ENCODE results near the gene TMEM165. TPM values are rescaled to one million over a fixed set of nuclear protein-coding genes. Genes with fewer than 3 reads are reported as not detected.
"Not testable (repeated sequence)": the region's sequence is repeated elsewhere in the genome, so short reads cannot be mapped to it uniquely, and the experiment has no call there.

The TMEM165 gene
- total RNA-seq, 2 donors from 2014 or later = 90.5 to 308 TPM

DNA sequence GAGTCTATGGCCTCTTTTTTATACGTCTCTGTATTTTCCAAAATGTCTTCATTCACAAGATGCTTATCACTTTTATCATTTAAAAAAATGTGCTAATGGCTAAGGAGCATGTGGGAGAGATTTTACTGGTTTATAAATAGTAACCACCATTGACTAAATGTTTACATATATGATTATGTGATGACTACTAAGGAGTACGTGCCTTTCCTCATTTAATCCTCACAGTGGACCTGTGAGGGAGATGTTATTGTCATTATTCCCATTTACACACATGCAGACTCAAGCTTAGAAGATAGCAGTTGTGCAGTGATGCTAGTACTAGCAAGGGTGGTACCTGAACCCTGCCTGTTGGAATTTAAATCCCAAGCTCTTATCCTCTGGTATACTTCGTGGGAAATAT, 47.3 kb upstream of the TMEM165 start:
- Histone ChIP-seq H3K36me3 (replicated peaks in 1 of 2; ENCODE audit: insufficient read depth in 1 of 2, low read depth in 2 of 2) (no peaks in the 10 kb centered on the region), H3K27ac (no peak overlapping the region), H3K4me1 (peaks cover 22% of the 10 kb centered on the region), H3K4me3 (no peak overlapping the region), H3K27me3 (no peaks in the 10 kb centered on the region), H3K9me3 (no peaks in the 10 kb centered on the region)
- no peak for ATAC-seq
- 42 to 46% methylated on average over 3 of the region's 3 CpGs for WGBS, 2 donors
- intact Hi-C loops (cut with DNase I) = loop anchor here (10.0 kb wide), 1 partner anchor 46 kb away; the partner anchor contains the start of gene TMEM165
- no peak for DNase-seq
- no peak for TF ChIP-seq POLR2A (IDR thresholded peaks at IDR 0.05)
- TF ChIP-seq, protein P1, sequence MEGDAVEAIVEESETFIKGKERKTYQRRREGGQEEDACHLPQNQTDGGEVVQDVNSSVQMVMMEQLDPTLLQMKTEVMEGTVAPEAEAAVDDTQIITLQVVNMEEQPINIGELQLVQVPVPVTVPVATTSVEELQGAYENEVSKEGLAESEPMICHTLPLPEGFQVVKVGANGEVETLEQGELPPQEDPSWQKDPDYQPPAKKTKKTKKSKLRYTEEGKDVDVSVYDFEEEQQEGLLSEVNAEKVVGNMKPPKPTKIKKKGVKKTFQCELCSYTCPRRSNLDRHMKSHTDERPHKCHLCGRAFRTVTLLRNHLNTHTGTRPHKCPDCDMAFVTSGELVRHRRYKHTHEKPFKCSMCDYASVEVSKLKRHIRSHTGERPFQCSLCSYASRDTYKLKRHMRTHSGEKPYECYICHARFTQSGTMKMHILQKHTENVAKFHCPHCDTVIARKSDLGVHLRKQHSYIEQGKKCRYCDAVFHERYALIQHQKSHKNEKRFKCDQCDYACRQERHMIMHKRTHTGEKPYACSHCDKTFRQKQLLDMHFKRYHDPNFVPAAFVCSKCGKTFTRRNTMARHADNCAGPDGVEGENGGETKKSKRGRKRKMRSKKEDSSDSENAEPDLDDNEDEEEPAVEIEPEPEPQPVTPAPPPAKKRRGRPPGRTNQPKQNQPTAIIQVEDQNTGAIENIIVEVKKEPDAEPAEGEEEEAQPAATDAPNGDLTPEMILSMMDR (IDR thresholded peaks at IDR 0.05) = no peak

DNA sequence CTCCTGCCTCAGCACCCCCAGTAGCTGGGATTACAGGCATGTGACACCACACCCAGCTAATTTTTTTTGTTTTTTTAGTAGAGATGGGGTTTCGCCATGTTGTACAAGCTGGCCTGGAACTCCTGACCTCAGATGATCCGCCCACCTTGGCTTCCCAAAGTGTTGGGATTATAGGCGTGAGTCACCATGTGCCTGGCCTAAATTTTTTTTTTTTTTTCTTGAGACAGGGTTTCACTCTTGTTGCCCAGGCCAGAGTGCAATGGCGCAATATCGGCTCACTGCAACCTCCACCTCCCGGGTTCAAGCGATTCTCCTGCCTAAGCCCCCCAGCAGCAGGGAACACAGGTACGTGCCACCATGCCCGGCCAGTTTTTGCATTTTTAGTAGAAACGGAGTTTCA, 44.9 kb upstream of the TMEM165 start:
- not testable (repeated sequence) for H3K36me3 ChIP-seq (replicated peaks in 1 of 2; ENCODE audit: insufficient read depth in 1 of 2, low read depth in 2 of 2); H3K9me3 ChIP-seq; H3K4me3 ChIP-seq; H3K27ac ChIP-seq; DNase-seq; H3K27me3 ChIP-seq; ATAC-seq
- 88 to 94% methylated on average over 7 to 10 of the region's 10 CpGs for WGBS, 2 donors
- peaks cover 22% of the 10 kb centered on the region for H3K4me1 ChIP-seq
- intact Hi-C loops (cut with DNase I) = loop anchor here (10.0 kb wide), 1 partner anchor 204 kb away; no protein-coding TSS in a partner anchor

DNA sequence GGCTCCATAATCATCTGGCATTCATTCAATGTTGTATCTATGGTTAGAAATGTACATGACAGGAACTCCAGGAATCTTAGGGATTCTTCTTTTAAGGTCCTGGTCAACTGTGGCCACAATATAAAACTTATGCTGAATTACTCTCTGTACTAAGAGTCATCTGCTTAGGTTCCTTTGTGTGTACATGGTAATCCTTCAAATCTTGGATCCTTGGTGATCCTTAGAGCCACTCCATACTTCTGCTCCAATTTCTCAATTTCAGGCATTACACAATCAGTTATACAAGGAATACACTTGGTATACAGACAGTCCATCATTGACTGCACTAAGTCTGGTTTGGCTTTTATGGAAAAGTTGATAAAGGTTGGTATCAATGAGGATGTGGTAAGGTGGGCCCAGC, 43.9 kb upstream of the TMEM165 start:
- TF ChIP-seq POLR2A (IDR thresholded peaks at IDR 0.05) = no peak
- TF ChIP-seq, protein P1 (IDR thresholded peaks at IDR 0.05) = no peak
- H3K27me3 ChIP-seq = no peaks in the 10 kb centered on the region
- no peaks in the 10 kb centered on the region for H3K9me3 ChIP-seq
- no peak overlapping the region for H3K4me3 ChIP-seq
- no peak overlapping the region for H3K27ac ChIP-seq
- H3K4me1 ChIP-seq = peaks cover 20% of the 10 kb centered on the region
- no peak for DNase-seq
- intact Hi-C loops (cut with DNase I) = loop anchor here (10.0 kb wide), 1 partner anchor 203 kb away; no protein-coding TSS in a partner anchor
- H3K36me3 ChIP-seq (replicated peaks in 1 of 2; ENCODE audit: insufficient read depth in 1 of 2, low read depth in 2 of 2) = no peaks in the 10 kb centered on the region
- no peak for ATAC-seq

DNA sequence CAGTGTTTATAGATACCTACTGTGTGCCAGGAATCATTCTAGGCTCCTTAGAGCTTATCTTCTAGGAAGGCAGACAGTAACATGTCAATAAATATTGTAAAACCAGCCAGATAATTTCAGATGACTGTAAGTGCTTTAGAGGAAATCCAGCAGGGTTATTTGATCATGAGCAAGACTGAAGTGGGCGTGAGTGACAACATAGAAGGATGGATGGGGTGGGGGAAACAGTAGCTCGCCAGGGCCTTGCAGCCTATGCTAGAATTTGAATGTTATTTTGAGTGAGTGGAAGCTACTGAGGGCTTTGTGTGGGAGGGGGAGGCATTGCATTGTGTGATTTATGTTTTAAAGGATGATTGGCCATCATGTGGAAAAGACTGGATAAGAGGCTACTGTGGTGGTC, 43.0 kb upstream of the TMEM165 start:
- Histone ChIP-seq H3K27me3 (no peaks in the 10 kb centered on the region), H3K27ac (no peak overlapping the region), H3K4me3 (no peak overlapping the region), H3K36me3 (replicated peaks in 1 of 2; ENCODE audit: insufficient read depth in 1 of 2, low read depth in 2 of 2) (no peaks in the 10 kb centered on the region), H3K9me3 (no peaks in the 10 kb centered on the region), H3K4me1 (peaks cover 16% of the 10 kb centered on the region)
- ATAC-seq (no peak), DNase-seq (no peak)
- TF ChIP-seq, protein P1 (IDR thresholded peaks at IDR 0.05) = no peak
- TF ChIP-seq POLR2A (IDR thresholded peaks at IDR 0.05) = no peak
- intact Hi-C loops (cut with DNase I) = loop anchor here (10.0 kb wide), 1 partner anchor 202 kb away; no protein-coding TSS in a partner anchor
- 96 to 98% methylated on average over 2 of the region's 2 CpGs for WGBS, 2 donors

DNA sequence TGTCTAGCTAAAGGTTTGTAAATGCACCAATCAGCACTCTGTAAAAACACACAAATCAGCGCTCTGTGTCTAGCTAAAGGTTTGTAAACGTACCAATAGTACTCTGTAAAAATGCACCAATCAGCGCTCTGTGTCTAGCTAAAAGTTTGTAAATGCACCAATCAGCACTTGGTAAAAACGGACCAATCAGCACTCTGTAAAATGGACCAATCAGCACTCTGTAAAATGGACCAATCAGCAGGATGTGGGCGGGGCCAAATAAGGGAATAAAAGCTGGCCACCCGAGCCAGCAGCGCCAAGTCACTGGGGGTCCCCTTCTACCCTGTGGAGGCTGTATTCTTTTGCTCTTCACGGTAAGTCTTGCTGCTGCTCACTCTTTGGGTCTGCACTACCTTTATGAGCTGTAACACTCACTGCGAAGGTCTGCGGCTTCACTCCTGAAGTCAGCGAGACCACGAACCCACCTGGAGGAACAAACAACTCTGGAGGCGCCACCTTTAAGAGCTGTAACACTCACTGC, 42.5 kb upstream of the TMEM165 start:
- H3K27me3 ChIP-seq; H3K4me3 ChIP-seq; ATAC-seq; DNase-seq; H3K36me3 ChIP-seq (replicated peaks in 1 of 2; ENCODE audit: insufficient read depth in 1 of 2, low read depth in 2 of 2); H3K27ac ChIP-seq; H3K9me3 ChIP-seq: not testable (repeated sequence)
- 91 to 94% methylated on average over 11 to 13 of the region's 13 CpGs for WGBS, 2 donors
- peaks cover 11% of the 10 kb centered on the region for H3K4me1 ChIP-seq
- intact Hi-C loops (cut with DNase I) = loop anchor here (10.0 kb wide), 1 partner anchor 202 kb away; no protein-coding TSS in a partner anchor

DNA sequence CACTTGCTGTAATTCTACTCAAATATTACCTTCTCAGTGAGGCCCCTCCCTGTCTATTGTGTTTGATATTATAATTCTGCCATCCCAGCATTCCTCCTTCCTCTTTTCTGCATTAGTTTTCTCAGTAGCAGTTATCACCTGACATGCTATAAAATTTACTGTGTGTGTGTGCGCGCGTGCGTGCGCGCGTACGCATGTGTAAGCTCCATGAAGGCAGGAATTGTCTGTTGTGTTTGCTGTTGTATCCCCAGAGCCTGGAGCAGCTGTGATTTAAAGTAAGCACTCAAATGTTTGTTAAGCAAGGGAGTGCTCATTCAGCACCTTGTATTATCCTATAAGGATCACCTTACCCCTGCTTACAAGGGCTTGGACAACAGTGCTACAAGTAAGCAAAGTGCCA, 41.1 kb upstream of the TMEM165 start:
- Histone ChIP-seq H3K27ac (no peak overlapping the region), H3K4me1 (peaks cover 5% of the 10 kb centered on the region), H3K4me3 (no peak overlapping the region), H3K36me3 (replicated peaks in 1 of 2; ENCODE audit: insufficient read depth in 1 of 2, low read depth in 2 of 2) (no peaks in the 10 kb centered on the region), H3K27me3 (no peaks in the 10 kb centered on the region), H3K9me3 (no peaks in the 10 kb centered on the region)
- TF ChIP-seq, protein P1 (IDR thresholded peaks at IDR 0.05) = no peak
- no peak for TF ChIP-seq POLR2A (IDR thresholded peaks at IDR 0.05)
- intact Hi-C loops (cut with DNase I) = loop anchor here (10.0 kb wide), 1 partner anchor 200 kb away; no protein-coding TSS in a partner anchor
- ATAC-seq (no peak), DNase-seq (no peak)
- WGBS, 2 donors = 90 to 91% methylated on average over 8 of the region's 8 CpGs

Measured in body of pancreas (tissue), 4 donors.